Ureter (tissue), 1 donor: ENCODE measurements around the gene H1-8. TPM values are rescaled to one million over a fixed set of nuclear protein-coding genes. Genes with fewer than 3 reads are reported as not detected.

Experiments
- DNase-seq: peaks from one replicate; pipeline ENCODE4 v3.0.0-alpha.2; 2020; ENCODE audit warnings: low spot score
- total RNA-seq: library from RNA; stranded (reverse); gene quantifications from one replicate; pipeline ENCODE4 v1.2.4, GENCODE V29; 2023
- donor health status: DM: yes; HTN: yes; CAD: no.

The H1-8 gene
- total RNA-seq, 1 donor from 2014 or later: not detected

GRCh38 chr3:129593595-129594339 lies 50.8 kb downstream of the H1-8 start:
- DNase-seq: no peak

DNA sequence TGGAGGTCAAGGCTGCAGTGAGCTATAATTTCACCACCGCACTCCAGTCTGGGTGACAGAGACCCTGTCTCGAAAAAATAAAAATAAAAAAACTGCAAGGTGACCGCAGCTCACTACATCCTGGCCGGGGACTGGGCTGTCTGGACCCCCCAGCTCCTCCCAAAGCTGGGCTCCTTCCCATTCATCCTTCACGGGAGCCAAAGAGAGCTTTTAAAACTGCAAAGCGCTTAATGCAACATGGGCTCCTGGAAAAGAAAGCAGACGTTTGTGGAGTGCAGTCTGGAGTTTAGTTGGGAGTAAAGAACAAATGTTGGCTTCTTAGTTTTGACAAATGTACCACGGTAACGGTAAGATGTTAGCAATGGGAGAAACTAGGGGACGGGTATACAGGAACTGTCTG lies 51.4 kb downstream of the H1-8 start:
- no peak for DNase-seq

DNA sequence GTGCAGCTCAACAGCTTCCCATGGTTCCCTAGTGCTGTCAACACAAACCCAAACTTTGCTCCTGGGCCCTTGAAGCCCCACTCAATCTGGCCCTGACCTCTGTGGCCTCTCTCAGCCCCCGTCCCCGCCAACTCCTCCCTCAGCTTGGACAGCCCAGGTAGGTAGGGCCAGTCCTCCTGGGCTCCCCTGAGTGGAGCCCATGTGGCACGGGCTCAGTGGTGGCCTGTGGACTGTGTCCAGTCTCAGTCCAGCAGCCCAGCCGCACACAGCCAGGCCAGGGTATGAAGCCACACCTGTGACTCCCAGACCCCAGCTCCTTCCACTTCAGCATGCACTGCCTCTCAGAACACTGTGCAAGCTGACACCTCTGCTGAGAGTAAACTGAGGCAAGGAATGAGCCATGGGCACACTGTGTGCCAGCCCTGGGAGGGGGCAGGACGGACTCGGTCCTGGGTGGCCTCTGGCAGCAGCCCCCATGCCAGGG lies 52.0 kb downstream of the H1-8 start:
- DNase-seq: no peak

GRCh38 chr3:129595544-129596193 lies 52.7 kb downstream of the H1-8 start:
- no peak for DNase-seq

DNA sequence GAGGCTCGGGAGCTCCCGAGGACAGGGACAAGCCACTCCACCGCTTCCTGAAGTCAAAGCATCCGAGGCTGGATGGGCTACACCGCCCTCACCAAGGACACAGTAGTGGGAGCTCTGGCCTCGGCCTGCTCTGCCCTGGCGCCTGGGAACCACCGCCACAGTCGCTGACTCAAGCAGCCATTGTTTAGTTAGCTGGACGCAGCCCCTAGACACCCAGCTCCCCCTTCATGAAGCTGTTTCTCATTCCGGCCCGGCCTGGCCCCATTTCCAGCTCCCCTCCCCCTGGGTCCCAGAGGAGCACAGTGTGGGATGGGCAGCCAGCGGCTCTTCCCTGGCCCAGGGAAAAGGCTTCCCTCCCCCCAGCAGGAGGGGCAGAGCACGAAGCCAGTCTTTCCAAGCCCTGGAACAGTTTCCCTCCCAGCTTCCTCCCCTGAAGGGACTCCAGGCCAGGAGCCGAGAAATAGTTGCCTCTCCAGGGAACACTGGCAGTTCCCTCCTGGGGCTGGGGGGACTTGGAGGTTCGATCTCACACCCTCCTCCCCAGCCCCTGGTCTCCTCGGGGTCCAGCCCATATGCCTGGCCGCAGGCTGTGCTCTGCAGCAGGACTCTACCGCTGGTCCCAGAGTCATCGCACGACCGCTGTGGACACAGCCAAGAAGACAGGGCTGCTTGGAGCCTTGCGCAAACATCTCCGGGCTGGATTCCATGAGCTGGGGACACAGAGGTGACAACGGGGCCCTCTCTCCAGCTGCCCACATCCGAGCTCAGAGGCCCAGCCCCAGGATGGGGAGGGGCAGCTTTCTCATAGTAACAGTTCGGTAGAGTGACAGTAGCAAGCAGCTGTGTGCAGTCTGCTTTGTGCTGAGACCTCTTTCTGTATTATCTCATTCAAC lies 53.5 kb downstream of the H1-8 start:
- DNase-seq: peak; percentile 88

- no peak for DNase-seq
Observed at GRCh38 chr3:129597087-129597999, 54.4 kb downstream of the H1-8 start.

GRCh38 chr3:129598000-129598381 lies 55.0 kb downstream of the H1-8 start:
- no peak for DNase-seq

DNA sequence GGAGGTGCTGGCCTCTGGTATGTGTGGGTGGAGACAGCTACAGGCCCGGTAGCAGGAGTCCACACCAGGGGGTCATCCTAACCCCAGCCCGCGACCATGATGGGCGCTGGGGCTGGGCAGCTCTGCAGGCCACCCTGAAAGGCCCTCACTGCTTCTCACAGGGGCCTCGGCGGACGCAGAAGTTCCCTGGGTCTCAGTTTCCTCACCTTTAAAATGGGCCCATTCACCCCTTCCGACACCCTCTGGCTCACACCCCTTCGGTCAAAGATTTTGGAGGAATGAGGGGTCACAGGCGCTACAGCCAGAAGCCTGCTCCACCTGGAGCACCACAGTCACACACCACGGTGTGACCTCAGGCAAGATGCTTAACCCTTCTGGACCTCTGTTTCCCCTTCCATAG lies 55.5 kb downstream of the H1-8 start:
- no peak for DNase-seq

DNA sequence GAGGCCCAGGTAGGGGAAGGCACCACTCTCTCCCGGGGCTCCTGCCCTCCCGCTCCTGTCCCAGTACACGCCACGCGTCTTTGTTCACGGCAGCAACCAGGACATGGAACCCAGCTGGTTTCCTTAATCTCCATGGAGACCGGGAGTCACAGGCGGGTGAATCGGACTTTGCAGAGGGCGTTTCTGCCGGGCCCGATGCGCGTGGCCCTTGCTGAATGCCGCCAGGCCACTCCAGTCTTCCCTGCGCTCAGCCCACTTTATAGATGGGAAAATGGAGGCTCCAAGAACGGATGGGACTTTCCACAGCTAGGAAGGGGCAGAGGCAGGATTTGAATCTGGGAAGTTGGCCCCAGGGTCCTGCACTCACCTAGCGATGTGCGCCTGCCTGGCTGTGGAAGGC lies 56.1 kb downstream of the H1-8 start:
- DNase-seq: no peak

DNA sequence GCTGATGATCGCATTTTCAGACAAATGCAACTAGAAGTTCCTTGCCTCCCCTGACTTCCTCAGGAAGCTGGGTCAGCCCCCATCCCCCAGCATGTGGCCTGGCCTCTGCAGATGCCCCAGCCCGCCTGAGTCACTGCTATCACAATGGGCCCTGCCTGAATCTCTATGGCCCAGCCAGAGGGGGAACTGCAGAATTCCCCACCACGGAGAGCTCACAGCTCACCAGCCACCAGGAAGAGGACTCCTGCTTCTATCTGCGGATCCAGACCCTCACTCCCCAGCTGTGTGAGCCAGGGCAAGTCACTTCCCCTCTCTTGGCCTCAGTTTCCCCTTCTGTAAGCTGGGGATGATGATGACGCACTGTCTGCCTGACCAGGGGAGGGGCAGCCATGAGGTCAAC lies 56.6 kb downstream of the H1-8 start:
- DNase-seq: no peak

GRCh38 chr3:129600348-129600747 lies 57.4 kb downstream of the H1-8 start:
- no peak for DNase-seq

Other genes starting within 250 kb of the H1-8 start
- gene EFCAB12, start 114.5 kb upstream of the H1-8 start, total RNA-seq: 0.26 TPM
- gene MBD4, start 103.2 kb upstream of the H1-8 start, total RNA-seq: 31.6 TPM
- 37.6 TPM for gene IFT122, start 103.0 kb upstream of the H1-8 start, total RNA-seq
- gene RHO, start 14.5 kb upstream of the H1-8 start, total RNA-seq: not detected
- 138 TPM for gene PLXND1, start 63.5 kb downstream of the H1-8 start, total RNA-seq